GM12864 (cell line): ENCODE measurements around the gene MLLT3.

ENCODE experiments used
- DNase-seq: peaks from one replicate; pipeline ENCODE4 v3.0.0-alpha.2; 2011; ENCODE audit warnings: low read depth
- H3K4me3 ChIP-seq: 2 replicates; pipeline ENCODE4 v1.5.1; 2011; ENCODE audit warnings: mild to moderate bottlenecking, low read depth, low read length, control low read depth
- CTCF ChIP-seq: IDR thresholded peaks from 2 replicates; pipeline ENCODE4 v1.5.1; 2011; ENCODE audit warnings: low read depth, mild to moderate bottlenecking, moderate library complexity, low read length, control low read depth, inconsistent platforms; ENCODE audit errors: missing control alignments

The MLLT3 gene

GRCh38 chr9:20490246-20490834, 132.0 kb downstream of the MLLT3 start:
- TF ChIP-seq CTCF: no peak
- DNase-seq: no peak
- H3K4me3 ChIP-seq: no peak overlapping the region

DNA sequence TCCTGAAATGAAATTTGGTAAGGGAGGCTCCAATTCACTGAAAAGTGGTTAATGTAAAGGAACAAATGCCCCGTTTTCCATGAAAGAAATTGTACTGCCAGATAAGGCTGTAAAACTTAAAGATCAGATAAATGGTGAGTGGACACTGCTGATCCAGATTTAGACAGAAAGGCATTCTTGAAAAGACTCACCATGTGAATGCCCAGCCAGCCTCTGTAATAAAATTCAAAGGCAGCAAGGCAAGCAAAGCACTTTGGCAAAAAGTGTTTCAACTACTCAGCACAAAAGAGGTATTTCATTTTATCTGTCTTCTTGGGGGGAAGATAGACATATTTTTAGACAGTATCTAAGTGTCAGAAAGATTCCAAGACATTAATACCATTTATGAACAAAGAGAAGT, 133.6 kb downstream of the MLLT3 start:
- no peak for DNase-seq
- H3K4me3 ChIP-seq: no peak overlapping the region
- TF ChIP-seq CTCF: no peak

- DNase-seq: no peak
- no peak for TF ChIP-seq CTCF
- H3K4me3 ChIP-seq: no peak overlapping the region
These were observed 135.7 kb downstream of the MLLT3 start for GRCh38 chr9:20486552-20486951.

DNA sequence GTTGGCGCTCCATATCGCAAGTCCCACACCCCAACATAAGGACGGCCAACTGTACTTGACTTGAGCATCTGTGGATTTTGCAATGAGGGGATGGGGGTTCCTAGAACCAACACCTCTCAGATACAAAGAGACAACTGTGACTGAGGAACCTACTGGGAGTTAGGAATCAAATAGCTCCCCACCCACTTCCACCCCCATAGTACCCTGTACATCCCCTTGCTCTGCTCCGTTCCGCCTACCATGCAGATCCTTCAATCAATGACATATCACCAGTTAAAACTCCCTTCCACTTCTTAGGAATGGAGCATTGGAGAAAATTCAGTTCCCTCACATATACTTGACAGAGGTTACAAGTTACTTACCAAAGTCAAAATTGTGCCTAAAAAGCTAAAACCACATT, 140.9 kb downstream of the MLLT3 start:
- H3K4me3 ChIP-seq: no peak overlapping the region
- DNase-seq: no peak
- TF ChIP-seq CTCF: no peak

- DNase-seq: no peak
- H3K4me3 ChIP-seq: peak overlapping the region; percentile 36
- no peak for TF ChIP-seq CTCF
These were observed 142.1 kb downstream of the MLLT3 start for GRCh38 chr9:20480249-20480648.

DNA sequence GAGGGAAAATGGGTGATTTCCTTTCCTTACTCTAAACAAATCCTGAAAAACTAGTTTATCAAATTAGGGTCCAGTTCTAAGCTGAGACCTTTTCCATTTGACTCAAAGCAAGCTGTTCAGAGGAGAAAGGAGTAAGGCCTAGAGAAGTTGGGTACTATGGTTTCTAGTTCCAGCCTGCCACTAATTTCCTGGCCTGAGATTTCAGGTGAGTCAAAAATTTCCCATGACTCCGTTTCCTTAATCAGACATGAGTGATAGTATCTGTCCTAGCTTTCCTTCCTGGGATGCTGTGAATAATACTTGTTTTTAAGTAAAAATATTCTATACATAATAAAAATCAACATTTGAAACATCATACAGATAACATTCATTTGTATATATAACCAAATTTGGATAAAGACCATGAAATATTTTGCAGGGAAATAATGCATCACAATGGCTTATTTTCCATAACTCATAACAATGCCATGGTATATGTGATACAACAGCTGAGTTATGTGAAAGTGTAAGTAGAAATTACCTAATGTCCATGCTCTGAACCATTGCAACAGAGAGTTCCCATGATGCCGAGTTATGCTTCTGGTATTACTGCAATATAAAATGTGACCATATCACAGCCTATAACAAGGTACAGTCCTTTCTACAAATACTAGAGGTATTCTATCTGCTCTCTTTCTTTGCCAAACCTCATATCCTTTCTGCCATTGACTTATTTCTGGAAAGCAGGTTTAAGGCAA, 142.7 kb downstream of the MLLT3 start:
- peak; percentile 50 for DNase-seq
- peak overlapping the region; percentile 36 for H3K4me3 ChIP-seq
- TF ChIP-seq CTCF: no peak

DNA sequence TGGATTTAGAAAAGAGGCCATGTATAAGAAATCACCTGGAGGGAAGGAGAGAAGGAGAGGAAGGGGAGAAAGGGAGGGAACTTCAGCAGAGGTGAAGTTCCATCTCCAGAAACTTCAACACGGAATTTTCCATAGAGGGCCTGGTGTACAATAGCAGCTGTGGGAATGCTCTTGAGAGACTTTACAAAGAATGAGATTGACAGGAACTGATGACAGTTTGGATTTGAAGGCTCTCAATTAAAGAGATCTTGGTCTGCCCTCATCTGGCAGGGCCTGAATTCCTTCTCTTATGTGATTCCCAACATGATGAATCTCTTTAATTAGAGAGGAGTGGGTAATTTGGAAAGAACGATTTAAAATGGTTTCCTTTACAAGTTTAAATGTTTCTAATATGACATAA, 143.5 kb downstream of the MLLT3 start:
- H3K4me3 ChIP-seq: no peak overlapping the region
- no peak for DNase-seq
- TF ChIP-seq CTCF: no peak
